GM21381 (cell line): Measurements from ENCODE around the gene PFKFB3.

Source experiments
- ATAC-seq: cut with Tn5 transposase; IDR thresholded peaks from one replicate; pipeline ENCODE4 v1.9.1; 2021; ENCODE audit warnings: mild to moderate bottlenecking, moderate library complexity; ENCODE audit not compliant: unreplicated experiment

PFKFB3 gene

DNA sequence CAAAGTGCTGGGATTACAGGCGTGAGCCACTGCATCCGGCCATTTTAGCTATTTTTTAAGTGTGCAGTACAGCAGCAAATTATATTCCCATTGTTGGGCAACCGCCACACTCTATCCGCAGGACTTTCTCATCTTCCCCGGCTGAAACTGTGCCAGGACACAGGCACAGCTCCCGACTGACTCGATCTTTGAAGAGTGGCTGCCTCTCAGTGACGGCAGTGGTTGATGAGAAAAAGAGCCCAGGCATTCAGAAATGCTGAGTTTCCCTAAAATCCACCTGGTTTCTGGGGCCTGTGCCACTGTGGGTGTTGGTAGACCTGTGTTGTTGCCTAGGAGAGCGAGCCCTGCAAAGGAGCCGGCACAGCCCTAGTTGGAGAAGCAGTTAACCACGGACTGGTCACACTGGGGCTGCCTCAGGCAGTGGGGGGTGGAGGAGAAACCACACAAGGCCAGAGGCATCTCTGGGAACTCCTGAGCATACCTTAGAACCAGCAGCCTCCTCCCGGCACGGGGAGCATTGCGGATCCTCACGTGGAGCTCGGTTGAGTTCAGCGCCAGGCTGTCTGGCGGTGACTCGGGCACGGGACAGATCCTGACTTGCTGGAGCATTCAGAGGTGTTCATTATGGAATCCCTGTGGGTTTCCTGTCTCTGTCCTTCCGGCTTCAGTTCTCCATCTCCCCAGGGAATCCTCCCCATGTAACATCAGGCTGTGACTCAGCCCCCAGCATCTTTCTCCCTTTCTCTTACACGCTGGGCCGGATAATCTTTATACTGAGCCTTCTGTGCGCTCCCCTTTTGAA, 16.2 kb downstream of the PFKFB3 start:
- ATAC-seq: no peak

DNA sequence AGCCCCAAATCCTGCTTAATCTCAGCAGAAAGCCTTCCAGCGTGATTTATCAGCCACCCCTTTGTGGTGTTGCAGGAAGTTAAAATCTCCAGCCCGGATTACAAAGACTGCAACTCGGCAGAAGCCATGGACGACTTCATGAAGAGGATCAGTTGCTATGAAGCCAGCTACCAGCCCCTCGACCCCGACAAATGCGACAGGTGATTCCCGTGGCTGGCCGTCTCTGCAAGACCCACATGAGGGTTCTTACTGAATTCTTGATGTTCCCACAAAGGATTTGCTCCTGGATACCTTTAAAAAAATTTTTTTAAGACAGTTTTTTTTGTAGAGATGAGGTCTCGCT, 16.7 kb downstream of the PFKFB3 start:
- no peak for ATAC-seq

DNA sequence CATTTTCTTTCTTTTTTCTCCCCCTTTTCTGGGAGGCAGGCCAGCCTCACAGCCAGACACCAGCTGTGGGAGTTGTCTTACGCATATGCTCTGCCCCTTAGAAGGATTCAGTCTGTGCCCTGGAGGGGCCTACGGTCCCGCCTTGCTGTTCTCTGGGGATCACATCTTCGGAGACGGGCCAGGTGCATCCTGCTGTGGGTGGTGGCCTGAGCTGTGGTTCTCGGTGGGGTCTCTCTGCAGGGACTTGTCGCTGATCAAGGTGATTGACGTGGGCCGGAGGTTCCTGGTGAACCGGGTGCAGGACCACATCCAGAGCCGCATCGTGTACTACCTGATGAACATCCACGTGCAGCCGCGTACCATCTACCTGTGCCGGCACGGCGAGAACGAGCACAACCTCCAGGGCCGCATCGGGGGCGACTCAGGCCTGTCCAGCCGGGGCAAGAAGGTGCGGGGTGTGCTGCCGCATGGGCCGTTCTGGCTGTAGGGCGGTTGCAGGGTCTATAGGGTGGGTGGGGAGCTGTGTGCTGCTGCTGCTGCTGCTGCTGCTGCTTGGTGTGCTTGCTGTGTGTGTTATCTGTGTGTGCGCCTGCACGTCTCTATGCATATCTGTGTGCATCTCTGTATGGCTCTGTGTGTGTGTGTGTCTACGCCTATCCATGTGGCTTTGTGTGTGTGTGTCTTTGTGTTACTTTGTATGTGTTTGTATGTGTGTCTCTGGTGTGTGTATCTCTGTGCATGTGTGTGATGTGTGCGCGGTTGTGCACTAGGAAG, 17.9 kb downstream of the PFKFB3 start:
- no peak for ATAC-seq

DNA sequence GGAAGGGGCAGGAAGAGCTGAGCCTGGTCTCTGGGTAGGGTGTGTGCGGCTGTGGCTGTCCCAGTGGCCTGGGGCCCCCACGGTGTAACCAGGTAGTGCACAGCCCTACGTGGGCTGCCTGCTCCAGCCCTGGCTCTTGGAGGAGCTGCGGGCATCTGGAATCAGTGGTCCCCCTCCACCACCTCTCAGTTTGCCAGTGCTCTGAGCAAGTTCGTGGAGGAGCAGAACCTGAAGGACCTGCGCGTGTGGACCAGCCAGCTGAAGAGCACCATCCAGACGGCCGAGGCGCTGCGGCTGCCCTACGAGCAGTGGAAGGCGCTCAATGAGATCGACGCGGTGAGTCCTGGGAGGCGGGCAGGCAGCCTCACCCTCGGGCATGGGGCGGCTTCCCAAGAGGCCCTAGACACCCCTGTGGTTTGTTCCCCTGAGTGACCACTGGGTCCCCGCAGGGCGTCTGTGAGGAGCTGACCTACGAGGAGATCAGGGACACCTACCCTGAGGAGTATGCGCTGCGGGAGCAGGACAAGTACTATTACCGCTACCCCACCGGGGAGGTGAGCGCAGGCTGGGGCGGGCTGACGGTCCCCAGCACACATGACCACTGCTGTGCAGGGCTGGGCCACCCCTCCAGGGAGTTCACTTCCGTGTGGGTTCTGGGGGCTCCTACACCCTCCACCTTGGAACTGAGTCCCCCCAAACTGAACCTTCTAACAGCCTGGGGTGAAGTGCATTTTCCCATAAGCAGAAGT, 18.6 kb downstream of the PFKFB3 start:
- ATAC-seq: no peak

DNA sequence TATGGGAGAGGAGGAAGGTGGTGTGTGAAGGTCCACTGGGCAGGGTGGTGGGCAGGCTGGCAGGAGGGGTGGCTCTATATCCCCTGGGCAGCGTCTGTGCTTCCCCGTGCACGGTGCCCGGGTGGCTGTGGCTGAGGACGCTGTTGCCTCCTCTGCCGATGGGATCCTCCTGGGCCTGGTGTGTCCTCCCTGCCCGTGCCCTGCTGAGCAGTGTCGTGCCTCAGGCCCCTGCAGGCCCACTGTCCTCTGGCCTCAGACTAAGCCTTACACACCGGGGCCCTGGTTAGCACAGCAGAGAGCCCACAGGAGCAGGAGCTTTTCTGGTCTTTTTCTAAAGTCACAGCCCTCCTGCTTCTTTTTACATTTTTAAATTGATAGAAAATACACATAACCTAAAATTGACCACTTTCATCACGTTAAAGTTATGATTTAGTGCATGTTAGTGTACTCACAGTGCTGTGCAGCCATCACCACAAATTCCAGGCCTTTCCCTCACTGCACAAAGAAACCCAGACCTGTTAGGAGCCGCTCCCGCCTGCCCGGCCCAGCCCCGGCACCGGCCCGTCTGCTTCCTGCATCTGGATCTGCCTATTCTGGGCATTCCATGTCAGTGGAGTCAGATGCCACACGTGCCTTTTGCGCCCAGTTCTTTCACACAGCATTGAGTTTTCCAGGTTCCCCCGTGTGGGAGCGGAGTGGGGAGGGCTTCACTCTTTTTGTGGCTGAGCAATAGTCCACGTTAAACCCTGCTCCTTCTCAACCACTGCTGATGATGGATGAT, 19.4 kb downstream of the PFKFB3 start:
- ATAC-seq: no peak

DNA sequence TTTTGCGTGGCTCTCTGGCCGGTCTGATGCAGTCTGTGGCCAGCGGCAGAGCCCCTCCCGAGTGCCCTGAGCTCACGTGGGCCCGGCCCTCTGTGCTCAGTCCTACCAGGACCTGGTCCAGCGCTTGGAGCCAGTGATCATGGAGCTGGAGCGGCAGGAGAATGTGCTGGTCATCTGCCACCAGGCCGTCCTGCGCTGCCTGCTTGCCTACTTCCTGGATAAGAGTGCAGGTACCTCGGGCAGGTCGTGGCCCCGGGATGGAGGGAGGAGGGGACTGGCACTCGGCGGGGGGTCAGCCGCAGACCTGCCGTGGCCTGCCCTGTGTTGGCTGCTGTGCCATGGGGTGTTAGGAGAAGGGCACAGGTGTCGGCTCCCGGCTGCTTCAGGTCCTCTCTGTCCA, 20.0 kb downstream of the PFKFB3 start:
- ATAC-seq: no peak

DNA sequence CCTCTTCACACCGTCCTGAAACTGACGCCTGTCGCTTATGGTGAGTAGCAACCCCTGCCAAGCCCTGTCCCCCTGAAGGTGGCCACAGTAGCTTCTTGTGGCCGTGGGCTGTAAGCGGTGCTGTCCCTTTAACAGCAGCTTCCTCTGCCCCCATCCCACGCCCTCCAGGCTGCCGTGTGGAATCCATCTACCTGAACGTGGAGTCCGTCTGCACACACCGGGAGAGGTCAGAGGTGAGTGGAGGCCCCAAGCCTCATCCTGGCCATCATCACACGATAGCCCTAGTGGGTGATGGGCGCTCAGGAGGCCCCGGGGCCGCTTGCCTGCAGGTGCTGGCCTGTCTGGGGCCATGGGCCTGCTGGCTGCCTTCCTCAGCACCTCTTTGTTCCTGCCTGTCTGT, 21.2 kb downstream of the PFKFB3 start:
- no peak for ATAC-seq

DNA sequence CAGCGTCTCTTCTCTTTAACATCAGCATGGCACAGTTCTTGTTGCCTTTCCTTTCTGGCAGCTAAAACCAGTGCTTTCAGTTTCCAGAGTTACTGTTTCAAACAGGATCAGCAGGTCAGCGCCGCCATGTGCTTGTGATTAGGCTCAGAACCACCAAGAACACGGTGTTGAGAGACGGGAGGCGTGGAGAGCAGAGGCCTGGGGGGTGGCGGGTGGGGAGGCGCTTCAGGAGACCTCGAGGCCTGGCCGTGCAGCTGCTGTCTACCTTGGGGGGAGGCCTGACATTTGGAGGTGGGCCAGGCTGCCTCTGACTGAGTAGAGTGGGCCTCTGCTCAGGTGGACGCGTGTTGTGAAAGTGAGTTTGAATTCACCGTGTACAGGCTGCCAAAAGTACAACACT, 22.0 kb downstream of the PFKFB3 start:
- no peak for ATAC-seq

DNA sequence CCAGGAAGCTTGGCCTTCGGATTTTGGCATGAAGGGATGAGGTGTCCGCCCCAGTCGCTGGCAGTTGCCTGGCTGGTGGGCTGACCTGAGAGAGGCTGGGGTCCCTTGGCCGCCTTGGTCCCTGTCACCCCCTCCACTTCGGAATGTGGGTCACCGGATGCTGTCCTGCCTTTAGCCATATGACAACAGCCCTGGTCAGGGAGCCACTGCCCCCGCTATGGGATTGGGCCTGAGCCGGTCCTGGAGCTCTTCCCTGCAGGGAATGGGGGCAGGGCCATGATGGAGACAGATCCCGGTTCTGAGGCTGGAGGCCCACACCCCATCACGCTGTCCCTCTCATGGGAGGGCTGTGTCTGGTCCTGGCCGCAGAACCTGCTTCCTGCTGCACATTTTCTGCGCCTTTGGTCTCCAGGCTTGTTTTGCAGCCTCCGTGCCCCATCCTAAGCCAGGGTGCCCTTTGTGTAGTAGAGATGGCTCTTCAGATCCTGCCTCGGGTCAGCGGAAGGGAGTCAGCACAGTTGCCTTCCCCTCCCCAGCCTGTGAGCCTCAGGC, 22.6 kb downstream of the PFKFB3 start:
- ATAC-seq: no peak

DNA sequence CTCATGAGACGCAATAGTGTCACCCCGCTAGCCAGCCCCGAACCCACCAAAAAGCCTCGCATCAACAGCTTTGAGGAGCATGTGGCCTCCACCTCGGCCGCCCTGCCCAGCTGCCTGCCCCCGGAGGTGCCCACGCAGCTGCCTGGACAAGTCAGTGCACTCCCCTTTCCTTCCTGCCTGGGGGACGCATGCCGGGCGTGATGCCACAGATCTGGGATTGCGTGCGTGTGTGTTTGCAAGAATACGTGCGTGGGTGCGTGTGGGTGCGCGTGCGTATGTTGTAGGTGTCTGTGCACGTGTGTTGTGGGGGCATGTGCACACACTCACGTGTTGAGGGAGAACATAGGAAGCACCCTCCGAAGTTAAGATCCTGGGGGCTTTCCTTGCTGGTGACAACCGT, 23.5 kb downstream of the PFKFB3 start:
- no peak for ATAC-seq

DNA sequence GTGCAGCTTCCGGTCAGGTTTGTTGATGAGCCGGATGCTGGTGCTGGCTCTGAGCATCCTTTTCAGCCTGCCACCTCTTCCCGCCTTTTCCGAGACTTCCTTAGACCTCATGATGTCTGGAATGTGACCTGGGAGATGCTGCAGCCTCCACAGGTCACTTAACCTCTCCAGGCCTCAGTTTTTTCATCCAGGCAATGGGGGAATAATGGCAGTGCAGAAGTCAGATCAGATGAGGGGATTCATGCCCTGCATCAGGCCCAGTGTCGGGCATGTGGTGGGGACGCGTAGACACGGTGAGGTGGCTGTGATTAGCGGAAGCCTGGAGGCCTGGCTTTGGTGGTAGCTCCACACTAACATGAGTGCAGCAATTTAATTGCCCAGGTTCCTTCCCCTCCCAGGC, 24.6 kb downstream of the PFKFB3 start:
- no peak for ATAC-seq

DNA sequence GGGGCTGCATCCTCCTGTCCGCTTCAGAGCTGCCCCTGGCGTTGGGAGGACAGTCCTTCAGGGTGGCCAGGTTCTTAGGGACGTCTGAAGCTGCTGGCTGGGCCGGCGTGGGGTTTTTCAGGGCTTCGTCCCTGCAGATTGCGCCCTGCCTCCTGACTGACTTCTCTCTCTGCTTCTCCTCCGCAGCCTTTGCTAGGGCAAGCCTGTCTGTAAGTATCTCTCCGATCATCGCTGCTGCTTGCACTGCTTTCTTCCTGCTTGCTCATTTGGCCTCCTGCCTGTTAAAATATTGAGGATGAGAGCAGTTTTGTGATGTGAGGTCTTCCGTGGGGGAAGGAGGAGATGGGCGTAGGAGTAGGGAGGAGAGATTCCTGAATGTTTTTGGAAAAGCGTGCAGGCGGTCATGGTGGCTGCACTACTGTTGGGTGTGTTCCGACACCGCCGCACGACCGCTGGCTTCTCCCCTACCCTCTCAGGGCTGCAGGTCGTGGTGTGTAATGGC, 25.3 kb downstream of the PFKFB3 start:
- ATAC-seq: no peak

DNA sequence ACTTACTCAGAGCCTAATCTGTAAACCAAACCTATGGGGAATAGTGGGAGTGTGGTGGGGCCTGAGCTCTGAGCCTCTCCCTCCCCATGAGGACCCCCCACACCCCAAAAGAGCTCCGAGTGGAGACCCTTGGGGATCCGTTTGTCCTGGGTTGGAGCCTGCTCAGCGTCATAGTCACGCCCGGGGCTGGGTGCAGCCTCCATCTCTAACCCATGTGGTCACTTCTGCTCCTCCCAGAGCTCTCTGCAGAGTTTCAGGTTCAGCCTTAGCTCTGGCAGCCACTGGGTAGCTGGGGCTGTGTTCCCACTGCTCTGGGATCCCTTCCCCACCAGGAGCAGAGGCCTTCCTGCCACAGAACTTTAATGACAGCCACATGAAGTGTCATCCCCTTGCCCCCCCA, 25.9 kb downstream of the PFKFB3 start:
- no peak for ATAC-seq

DNA sequence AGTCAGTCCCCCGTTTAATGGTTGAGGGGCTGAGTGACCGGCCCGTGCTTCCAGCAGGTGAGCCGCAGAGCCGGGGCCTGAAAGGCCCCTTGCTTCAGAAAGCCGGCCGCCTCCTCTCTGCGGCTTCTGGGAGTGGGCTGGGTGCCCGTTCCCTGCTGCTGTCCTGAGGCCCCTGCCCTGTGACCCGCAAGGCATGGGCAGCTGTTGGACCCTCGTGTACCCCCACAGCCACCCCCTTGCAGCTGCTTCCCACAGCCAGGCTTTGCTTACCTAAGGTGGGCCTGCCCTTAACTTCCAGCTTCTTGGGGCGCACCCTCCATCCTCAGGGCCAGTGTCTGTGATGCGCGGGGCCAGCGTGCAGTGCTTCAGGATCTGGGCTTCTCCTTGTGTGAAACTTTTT, 26.6 kb downstream of the PFKFB3 start:
- ATAC-seq: no peak

DNA sequence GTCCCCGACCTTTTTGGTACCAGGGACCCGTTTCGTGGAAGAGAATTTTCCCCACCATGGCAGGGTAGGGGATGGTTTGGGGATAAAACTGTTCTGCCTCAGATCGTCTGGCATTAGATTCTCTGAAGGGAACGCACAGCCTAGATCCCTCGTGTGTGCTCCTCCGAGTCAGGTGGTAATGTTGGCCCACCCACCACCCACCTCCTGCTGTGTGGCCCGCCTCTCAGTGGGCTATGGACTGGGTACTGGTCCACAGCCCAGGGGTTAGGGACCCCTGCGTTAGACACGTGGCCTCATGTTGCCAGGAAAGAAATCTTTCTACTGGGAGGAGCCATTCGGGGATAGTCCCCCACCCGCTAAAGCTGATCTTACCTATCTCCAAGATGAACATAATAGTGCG, 27.0 kb downstream of the PFKFB3 start:
- no peak for ATAC-seq

DNA sequence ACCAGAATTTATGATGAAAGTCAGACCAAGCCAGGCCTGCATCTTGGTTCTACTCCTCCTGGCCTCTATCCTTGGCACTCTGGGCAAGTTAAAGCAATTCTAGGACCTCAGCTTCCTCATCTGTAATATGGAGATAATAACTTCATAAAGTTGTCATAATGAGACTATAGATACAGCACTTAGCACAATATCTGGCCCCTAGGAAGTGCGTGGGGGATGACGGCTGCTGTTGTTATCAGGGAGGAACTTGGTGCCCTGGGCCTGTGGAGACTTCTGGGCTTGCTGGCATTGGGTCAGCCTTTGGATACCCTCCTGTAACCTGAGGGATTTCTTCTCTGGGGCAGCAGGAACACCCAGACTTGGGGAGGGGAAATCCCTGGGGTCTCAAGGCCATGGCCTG, 27.6 kb downstream of the PFKFB3 start:
- no peak for ATAC-seq

DNA sequence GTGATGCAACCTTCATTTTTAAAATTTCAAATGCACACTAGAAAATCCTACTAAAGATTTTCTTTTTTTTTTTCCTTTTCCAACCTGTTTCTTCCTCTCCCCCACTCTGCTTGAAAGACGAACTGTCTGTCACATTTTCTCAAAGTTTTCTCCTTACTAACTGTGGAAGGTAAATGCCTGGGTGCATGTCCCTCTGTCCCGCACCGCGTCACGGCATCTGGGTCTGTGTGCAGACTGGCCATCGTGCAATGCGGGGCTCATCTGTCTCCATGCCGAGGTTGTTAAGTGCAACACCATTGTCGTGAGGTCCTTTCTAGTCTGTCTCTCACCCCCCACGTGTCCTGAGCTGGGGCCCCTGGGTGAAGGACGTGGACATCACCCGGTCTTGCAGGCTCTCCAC, 28.4 kb downstream of the PFKFB3 start:
- no peak for ATAC-seq

DNA sequence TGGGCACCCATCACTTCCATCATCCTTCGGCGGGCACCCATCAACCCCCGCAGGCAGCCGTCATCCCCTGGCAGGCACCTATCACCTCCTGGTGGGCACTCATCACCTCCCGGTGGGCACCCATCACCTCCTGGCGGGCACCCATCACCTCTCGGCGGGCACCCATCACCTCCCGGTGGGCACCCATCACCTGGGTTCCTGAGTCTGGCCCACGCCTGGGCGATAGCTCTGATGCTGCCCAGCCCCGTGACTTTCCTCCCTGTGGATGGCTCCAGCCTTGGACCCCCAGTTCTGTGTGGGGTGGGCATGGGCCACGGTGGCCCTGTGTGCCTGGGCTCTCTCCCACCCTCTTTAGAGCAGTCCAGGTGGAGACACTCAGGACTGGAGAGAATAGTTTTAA, 29.0 kb downstream of the PFKFB3 start:
- no peak for ATAC-seq

DNA sequence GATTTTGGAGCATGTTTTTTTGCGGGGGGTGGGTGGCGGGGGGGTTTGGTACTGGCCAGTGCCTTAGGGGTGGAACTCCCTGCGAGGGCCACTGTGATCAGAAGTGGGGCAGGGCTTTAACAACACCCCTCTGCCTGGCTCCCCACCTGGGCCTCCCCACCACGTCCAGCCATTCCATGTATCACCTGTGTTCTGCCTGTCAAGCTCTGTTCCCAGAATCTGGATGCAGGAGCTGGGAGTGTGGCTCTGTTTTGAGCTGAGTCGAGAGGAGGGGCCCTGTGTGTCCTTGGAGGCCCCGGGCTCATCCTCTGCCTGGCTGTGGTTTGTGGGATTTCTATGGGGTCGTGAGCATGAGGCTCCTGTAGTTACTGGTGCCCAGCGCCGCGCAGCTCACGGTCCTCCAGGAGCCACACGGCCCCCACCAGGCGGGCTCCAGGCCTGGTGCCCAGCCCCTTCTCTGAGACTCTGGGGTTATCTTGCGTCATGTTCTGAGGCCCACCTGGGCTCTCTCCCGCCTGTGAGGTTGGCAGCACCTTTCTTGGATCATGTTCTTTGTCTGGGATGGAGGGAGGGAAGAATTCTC, 29.6 kb downstream of the PFKFB3 start:
- no peak for ATAC-seq
